GM19452 (cell line): ENCODE results near the gene MARF1.
"Not testable (repeated sequence)": the region's sequence is repeated elsewhere in the genome, so short reads cannot be mapped to it uniquely, and the experiment has no call there.

Experiments
- ATAC-seq: cut with Tn5 transposase; IDR thresholded peaks from one replicate; pipeline ENCODE4 v1.9.1; 2021; ENCODE audit not compliant: unreplicated experiment

Gene MARF1

GRCh38 chr16:15621889-15622288 is 21.1 kb downstream of the MARF1 start:
- ATAC-seq = no peak

GRCh38 chr16:15621456-15621855 is 21.5 kb downstream of the MARF1 start:
- ATAC-seq = no peak

GRCh38 chr16:15620611-15621195 is 22.3 kb downstream of the MARF1 start:
- ATAC-seq = no peak

GRCh38 chr16:15618392-15618791 is 24.6 kb downstream of the MARF1 start:
- ATAC-seq = no peak

GRCh38 chr16:15617901-15618300 is 25.1 kb downstream of the MARF1 start:
- no peak for ATAC-seq

- no peak for ATAC-seq
Observed at GRCh38 chr16:15616475-15617165, 26.3 kb downstream of the MARF1 start.

GRCh38 chr16:15616012-15616411 is 26.9 kb downstream of the MARF1 start:
- no peak for ATAC-seq

GRCh38 chr16:15613676-15614075 is 29.3 kb downstream of the MARF1 start:
- no peak for ATAC-seq

GRCh38 chr16:15611610-15612009 is 31.3 kb downstream of the MARF1 start:
- ATAC-seq = no peak

GRCh38 chr16:15610369-15610871 is 32.5 kb downstream of the MARF1 start:
- no peak for ATAC-seq

- no peak for ATAC-seq
Observed at GRCh38 chr16:15609286-15609649, 33.7 kb downstream of the MARF1 start.

GRCh38 chr16:15608398-15609285 is 34.3 kb downstream of the MARF1 start:
- no peak for ATAC-seq

- ATAC-seq = no peak
Observed at GRCh38 chr16:15607700-15608396, 35.1 kb downstream of the MARF1 start.

GRCh38 chr16:15607221-15607699 is 35.7 kb downstream of the MARF1 start:
- not testable (repeated sequence) for ATAC-seq

GRCh38 chr16:15606518-15607220 is 36.3 kb downstream of the MARF1 start:
- no peak for ATAC-seq

- ATAC-seq = no peak
Observed at GRCh38 chr16:15605839-15606517, 37.0 kb downstream of the MARF1 start.

- no peak for ATAC-seq
Observed at GRCh38 chr16:15604460-15605440, 38.2 kb downstream of the MARF1 start.

- ATAC-seq = no peak
Observed at GRCh38 chr16:15602285-15603044, 40.5 kb downstream of the MARF1 start.
